ENCODE data around the gene ACOT12. TPM values are rescaled to one million over a fixed set of nuclear protein-coding genes. Genes with fewer than 3 reads are reported as not detected.
"Not testable (repeated sequence)": the region's sequence is repeated elsewhere in the genome, so short reads cannot be mapped to it uniquely, and the experiment has no call there.

The ACOT12 gene
- total RNA-seq, 1 donor from 2014 or later, result not detected

- no peaks in the 10 kb centered on the region for H3K27me3 Mint-ChIP-seq (ENCODE audit: low read depth)
- H3K27ac Mint-ChIP-seq (ENCODE audit: unreplicated experiment), result no peak overlapping the region
- no peaks in the 10 kb centered on the region for H3K36me3 Mint-ChIP-seq (ENCODE audit: low read depth)
- peak; percentile 36 for TF ChIP-seq CTCF (conservative IDR thresholded peaks at IDR 0.05)
- H3K4me1 Mint-ChIP-seq, result no peaks in the 10 kb centered on the region
- no peak overlapping the region for H3K4me3 Mint-ChIP-seq
- no peak for DNase-seq (ENCODE audit: low read depth, low spot score)
- H3K9me3 Mint-ChIP-seq, result no peaks in the 10 kb centered on the region
These were observed 48.4 kb downstream of the ACOT12 start for GRCh38 chr5:81345411-81346003.

DNA sequence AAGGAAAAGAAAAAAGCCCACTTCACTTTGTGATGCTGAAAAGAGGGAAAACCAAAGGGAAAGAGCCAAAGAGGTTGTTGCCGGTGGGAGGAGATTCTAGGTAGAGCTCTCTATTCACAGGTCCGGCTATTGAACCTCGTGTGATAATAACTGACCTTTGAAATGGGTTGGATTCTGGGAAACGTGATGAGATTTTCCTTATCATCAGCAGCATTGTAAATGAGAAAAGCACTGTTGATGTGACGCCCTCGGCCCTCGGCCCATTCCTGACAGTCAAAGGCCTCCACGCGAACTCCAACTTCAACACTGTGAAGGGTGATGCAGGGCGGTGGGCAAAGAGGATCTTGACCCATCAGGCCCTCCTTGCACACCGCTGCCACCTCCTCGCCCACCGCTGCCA, 49.2 kb downstream of the ACOT12 start:
- no peak overlapping the region for H3K27ac Mint-ChIP-seq (ENCODE audit: unreplicated experiment)
- no peaks in the 10 kb centered on the region for H3K27me3 Mint-ChIP-seq (ENCODE audit: low read depth)
- DNase-seq (ENCODE audit: low read depth, low spot score), result no peak
- H3K4me3 Mint-ChIP-seq, result no peak overlapping the region
- TF ChIP-seq CTCF (conservative IDR thresholded peaks at IDR 0.05), result no peak
- H3K4me1 Mint-ChIP-seq, result no peaks in the 10 kb centered on the region
- H3K36me3 Mint-ChIP-seq (ENCODE audit: low read depth), result no peaks in the 10 kb centered on the region
- H3K9me3 Mint-ChIP-seq, result no peaks in the 10 kb centered on the region

DNA sequence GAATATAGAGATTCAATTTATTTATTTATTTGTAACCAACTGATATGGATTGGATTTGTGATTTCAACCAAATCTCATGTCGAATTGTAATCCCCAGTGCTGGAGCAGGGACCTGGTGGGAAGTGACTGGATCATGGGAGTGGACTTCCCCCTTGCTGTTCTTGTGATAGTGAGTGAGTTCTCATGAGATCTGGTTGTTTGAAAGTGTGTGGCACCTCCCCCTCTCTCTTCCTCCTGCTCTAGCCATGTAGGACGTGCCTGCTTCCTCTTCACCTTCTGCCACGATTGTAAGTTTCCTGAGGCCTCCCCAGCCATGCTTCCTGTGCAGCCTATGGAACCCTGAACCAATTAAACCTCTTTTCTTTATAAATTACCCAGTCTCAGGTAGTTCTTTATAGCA, 55.7 kb downstream of the ACOT12 start:
- H3K27me3 Mint-ChIP-seq (ENCODE audit: low read depth); DNase-seq (ENCODE audit: low read depth, low spot score); H3K4me3 Mint-ChIP-seq; H3K4me1 Mint-ChIP-seq; H3K9me3 Mint-ChIP-seq; H3K36me3 Mint-ChIP-seq (ENCODE audit: low read depth); H3K27ac Mint-ChIP-seq (ENCODE audit: unreplicated experiment): not testable (repeated sequence)

GRCh38 chr5:81337803-81338202, 56.1 kb downstream of the ACOT12 start:
- no peak for DNase-seq (ENCODE audit: low read depth, low spot score)
- Mint-ChIP-seq H3K9me3 (no peaks in the 10 kb centered on the region), H3K4me1 (no peaks in the 10 kb centered on the region), H3K36me3 (ENCODE audit: low read depth) (no peaks in the 10 kb centered on the region), H3K27ac (ENCODE audit: unreplicated experiment) (no peak overlapping the region), H3K27me3 (ENCODE audit: low read depth) (no peaks in the 10 kb centered on the region), H3K4me3 (no peak overlapping the region)
- TF ChIP-seq CTCF (conservative IDR thresholded peaks at IDR 0.05), result no peak

GRCh38 chr5:81336556-81336955, 57.4 kb downstream of the ACOT12 start:
- Mint-ChIP-seq H3K27ac (ENCODE audit: unreplicated experiment) (no peak overlapping the region), H3K36me3 (ENCODE audit: low read depth) (no peaks in the 10 kb centered on the region), H3K4me1 (no peaks in the 10 kb centered on the region), H3K4me3 (no peak overlapping the region), H3K27me3 (ENCODE audit: low read depth) (no peaks in the 10 kb centered on the region), H3K9me3 (no peaks in the 10 kb centered on the region)
- no peak for DNase-seq (ENCODE audit: low read depth, low spot score)
- no peak for TF ChIP-seq CTCF (conservative IDR thresholded peaks at IDR 0.05)

DNA sequence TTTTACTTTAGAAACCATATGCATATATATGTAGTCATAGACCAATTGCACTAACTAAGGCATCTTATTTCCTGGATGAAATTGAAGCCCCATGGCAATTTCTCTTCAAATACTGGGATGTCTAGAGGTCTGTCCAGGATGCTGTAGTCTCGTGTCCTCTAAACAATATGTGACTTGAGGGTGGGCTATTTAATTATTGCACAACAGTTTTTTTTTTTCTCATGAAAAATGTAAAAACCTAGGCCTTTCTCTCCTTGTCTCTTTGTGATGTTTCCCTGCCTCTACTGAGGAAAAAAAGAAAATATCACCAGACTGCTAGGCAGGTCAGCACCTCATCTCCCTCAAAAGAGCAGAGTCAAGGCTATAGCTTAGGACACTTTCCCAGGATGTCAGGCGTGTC, 58.0 kb downstream of the ACOT12 start:
- Mint-ChIP-seq H3K4me1 (no peaks in the 10 kb centered on the region), H3K36me3 (ENCODE audit: low read depth) (no peaks in the 10 kb centered on the region), H3K27me3 (ENCODE audit: low read depth) (no peaks in the 10 kb centered on the region), H3K9me3 (no peaks in the 10 kb centered on the region), H3K4me3 (no peak overlapping the region), H3K27ac (ENCODE audit: unreplicated experiment) (no peak overlapping the region)
- no peak for TF ChIP-seq CTCF (conservative IDR thresholded peaks at IDR 0.05)
- DNase-seq (ENCODE audit: low read depth, low spot score), result no peak

All from neural crest cell (in vitro differentiated cells).